ENCODE measurements around the gene SRMS. TPM values are rescaled to one million over a fixed set of nuclear protein-coding genes. Genes with fewer than 3 reads are reported as not detected.

Gene SRMS
- total and polyA plus RNA-seq, 2 of the 13 experiments (the other 11 are each of a cell fraction or from before 2014, with no cell fraction given): not detected

- no peak for ATAC-seq
- WGBS (ENCODE audit: low lambda C conversion rate): 99% methylated on average over 4 of the region's 4 CpGs
- no peak overlapping the region for H3K9ac ChIP-seq (ENCODE audit: insufficient read depth, low read depth, low read length)
- H3K79me2 ChIP-seq (ENCODE audit: insufficient read depth, low read length): no peaks in the 10 kb centered on the region
- BruUV-seq (replicated peaks): no TSS peak
- no peak overlapping the region for H3K4me2 ChIP-seq (ENCODE audit: low read depth, low read length)
- H3K4me3 ChIP-seq (replicated peaks in 1 of 3; ENCODE audit: insufficient read depth in 1 of 3, low read depth in 2 of 3, low read length in 3 of 3): no peak overlapping the region
- H3K27ac ChIP-seq (ENCODE audit: extremely low read length, insufficient read depth, low read length): no peak overlapping the region
- H3K4me1 ChIP-seq (ENCODE audit: insufficient read depth, low read length): peaks cover 12% of the 10 kb centered on the region; the same call in 1 of the 2 replicates
- POLR2A ChIA-PET: no interaction called here
- H3K36me3 ChIP-seq (replicated peaks in 1 of 2; ENCODE audit: control insufficient read depth in 1 of 2, insufficient read depth in 2 of 2, low read length in 2 of 2): peaks cover 15 to 20% of the 10 kb centered on the region in 2 experiments; a peak in 4 of 5 replicates
- no peaks in the 10 kb centered on the region for H4K20me1 ChIP-seq (ENCODE audit: insufficient read depth, low read length)
- H3K9me3 ChIP-seq (ENCODE audit: low read length): no peaks in the 10 kb centered on the region
- in situ Hi-C loops (cut with HindIII; ENCODE audit: extremely low pct_ligation_motif_present, low pct_unique_long_range_greater_than_20kb): no loop called here
- intact Hi-C loops (cut with micrococcal nuclease; ENCODE audit: unreplicated experiment): no loop called here
- no peak overlapping the region for H2AFZ ChIP-seq (ENCODE audit: low read length)
- DNase-seq (ENCODE audit: low spot score): no peak
- TF ChIP-seq, protein P1, sequence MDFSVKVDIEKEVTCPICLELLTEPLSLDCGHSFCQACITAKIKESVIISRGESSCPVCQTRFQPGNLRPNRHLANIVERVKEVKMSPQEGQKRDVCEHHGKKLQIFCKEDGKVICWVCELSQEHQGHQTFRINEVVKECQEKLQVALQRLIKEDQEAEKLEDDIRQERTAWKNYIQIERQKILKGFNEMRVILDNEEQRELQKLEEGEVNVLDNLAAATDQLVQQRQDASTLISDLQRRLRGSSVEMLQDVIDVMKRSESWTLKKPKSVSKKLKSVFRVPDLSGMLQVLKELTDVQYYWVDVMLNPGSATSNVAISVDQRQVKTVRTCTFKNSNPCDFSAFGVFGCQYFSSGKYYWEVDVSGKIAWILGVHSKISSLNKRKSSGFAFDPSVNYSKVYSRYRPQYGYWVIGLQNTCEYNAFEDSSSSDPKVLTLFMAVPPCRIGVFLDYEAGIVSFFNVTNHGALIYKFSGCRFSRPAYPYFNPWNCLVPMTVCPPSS (IDR thresholded peaks at IDR 0.05): 0 out of 2 replicates have a peak, but pooled peaks have one; percentile 45
- TF ChIP-seq MNT (IDR thresholded peaks at IDR 0.05): peak; percentile 88
- TF ChIP-seq ZNF329 (CRISPR knock-in tag; IDR thresholded peaks at IDR 0.05; ENCODE audit: low read depth): no peak
- H3K27me3 ChIP-seq (ENCODE audit: control insufficient read depth in 1 of 2, insufficient read depth in 2 of 2, low read length in 2 of 2): no peaks in the 10 kb centered on the region
- CTCF ChIA-PET (ENCODE audit: low intra/inter-chr PET ratio, low total read pairs): no interaction called here
- peak; percentile 46 for FAIRE-seq
These were observed 43.6 kb upstream of the SRMS start for GRCh38 chr20:63591147-63591533.
